Breast epithelium (tissue), 4 donors: ENCODE measurements around the gene JAG1. TPM values are rescaled to one million over a fixed set of nuclear protein-coding genes. Genes with fewer than 3 reads are reported as not detected.
A peak's percentile ranks its signal among the peaks of the same experiment; 100 is the strongest.

ENCODE experiments used
- DNase-seq, 2 donors: peaks; one replicate each; pipeline ENCODE4 v3.0.0-alpha.2; 2019; ENCODE audit warnings: low spot score in 2 of 2
- H3K27ac ChIP-seq, 2 donors: fragments of 200-600 bp; sonication (generic) in 1 of 2; one replicate each; pipeline ENCODE4 v1.5.1; 2016 to 2019; ENCODE audit warnings: mild to moderate bottlenecking in 1 of 2
- H3K27me3 ChIP-seq, 2 donors: fragments of 200-600 bp; sonication (generic) in 1 of 2; one replicate each; pipeline versions ENCODE4 v1.5.1 to v1.6.0; 2017 to 2019; ENCODE audit warnings: control low read depth in 1 of 2, mild to moderate bottlenecking in 1 of 2
- H3K36me3 ChIP-seq: fragments of 200-600 bp; one replicate; pipeline ENCODE4 v1.5.1; 2019
- H3K4me1 ChIP-seq, 2 donors: fragments of 200-600 bp; sonication (generic); one replicate each; pipeline ENCODE4 v1.5.1; 2016 to 2019; ENCODE audit warnings: control low read depth in 1 of 2
- H3K4me3 ChIP-seq, 3 donors: fragments of 200-600 bp; sonication (generic); 1 replicate in 2 of 3; 2 replicates in 1 of 3; pipeline ENCODE4 v1.5.1; 2016 to 2019; ENCODE audit warnings: mild to moderate bottlenecking in 3 of 3, moderate library complexity in 2 of 3
- H3K9me3 ChIP-seq, 2 donors: fragments of 200-600 bp; sonication (generic) in 1 of 2; one replicate each; pipeline ENCODE4 v1.5.1; 2016 to 2019; ENCODE audit warnings: control low read depth in 1 of 2
- POLR2A ChIP-seq: fragments of 450-650 bp; IDR thresholded peaks from one replicate; pipeline ENCODE4 v1.6.1; 2016; ENCODE audit warnings: antibody characterized with exemption, mild to moderate bottlenecking, moderate library complexity
- POLR2AphosphoS5 ChIP-seq, 3 donors: sonication (generic); formaldehyde crosslinking; IDR thresholded peaks; one replicate each; pipeline ENCODE4 v1.6.1; 2017; ENCODE audit warnings: antibody characterized with exemption in 3 of 3
- intact Hi-C: fragments of 100-400 bp; cut with DNase I; formaldehyde crosslinking; loops from one replicate; pipeline ENCODE4 v1.15.1; 2023; ENCODE audit warnings: low total_unique reads
- total RNA-seq, 3 donors: library from RNA; depleted of rRNA; stranded (reverse); fragments of >200 nt; gene quantifications; one replicate each; pipeline ENCODE4 v1.1.0, GENCODE V29; 2016
- TF ChIP-seq, protein P1 (sequence below), 3 donors: fragments of 450-650 bp; IDR thresholded peaks; one replicate each; pipeline ENCODE4 v1.5.1; 2016 to 2017; ENCODE audit warnings: antibody characterized with exemption in 3 of 3, mild to moderate bottlenecking in 3 of 3, moderate library complexity in 3 of 3

JAG1 gene
- total RNA-seq, 3 donors from 2014 or later: 49.0 to 97.9 (median 75.7) TPM

DNA sequence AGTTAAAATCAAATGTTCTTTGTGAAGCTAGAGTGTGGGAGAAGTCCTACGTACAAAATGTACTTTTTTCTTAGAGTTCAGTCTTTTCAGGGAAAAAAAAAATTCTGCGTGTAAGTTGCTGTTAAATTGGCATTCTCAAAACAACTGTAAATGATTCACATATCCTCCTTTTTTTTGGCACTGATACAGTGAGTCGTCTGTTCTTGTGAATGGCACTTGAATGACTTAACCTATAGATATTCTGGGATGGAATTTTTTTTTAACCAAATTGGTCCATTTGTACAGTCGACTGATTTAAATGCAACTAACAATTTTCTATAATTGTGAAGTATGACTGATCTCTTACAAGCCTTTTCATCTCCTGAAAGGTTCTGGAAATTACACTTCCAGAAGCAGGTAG lies 5.5 kb upstream of the JAG1 start:
- intact Hi-C loops: loop anchor here (10.0 kb wide), 2 partner anchors 114 to 1414 kb away; no protein-coding TSS in a partner anchor
- H3K36me3 ChIP-seq: no peaks in the 10 kb centered on the region
- H3K9me3 ChIP-seq: no peaks in the 10 kb centered on the region
- TF ChIP-seq POLR2AphosphoS5 (IDR thresholded peaks at IDR 0.05): no peak
- no peak for TF ChIP-seq POLR2A
- TF ChIP-seq, protein P1, sequence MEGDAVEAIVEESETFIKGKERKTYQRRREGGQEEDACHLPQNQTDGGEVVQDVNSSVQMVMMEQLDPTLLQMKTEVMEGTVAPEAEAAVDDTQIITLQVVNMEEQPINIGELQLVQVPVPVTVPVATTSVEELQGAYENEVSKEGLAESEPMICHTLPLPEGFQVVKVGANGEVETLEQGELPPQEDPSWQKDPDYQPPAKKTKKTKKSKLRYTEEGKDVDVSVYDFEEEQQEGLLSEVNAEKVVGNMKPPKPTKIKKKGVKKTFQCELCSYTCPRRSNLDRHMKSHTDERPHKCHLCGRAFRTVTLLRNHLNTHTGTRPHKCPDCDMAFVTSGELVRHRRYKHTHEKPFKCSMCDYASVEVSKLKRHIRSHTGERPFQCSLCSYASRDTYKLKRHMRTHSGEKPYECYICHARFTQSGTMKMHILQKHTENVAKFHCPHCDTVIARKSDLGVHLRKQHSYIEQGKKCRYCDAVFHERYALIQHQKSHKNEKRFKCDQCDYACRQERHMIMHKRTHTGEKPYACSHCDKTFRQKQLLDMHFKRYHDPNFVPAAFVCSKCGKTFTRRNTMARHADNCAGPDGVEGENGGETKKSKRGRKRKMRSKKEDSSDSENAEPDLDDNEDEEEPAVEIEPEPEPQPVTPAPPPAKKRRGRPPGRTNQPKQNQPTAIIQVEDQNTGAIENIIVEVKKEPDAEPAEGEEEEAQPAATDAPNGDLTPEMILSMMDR (IDR thresholded peaks at IDR 0.05): no peak
- no peaks in the 10 kb centered on the region for H3K27me3 ChIP-seq
- no peak overlapping the region for H3K27ac ChIP-seq
- H3K4me3 ChIP-seq: no peak overlapping the region
- no peaks in the 10 kb centered on the region for H3K4me1 ChIP-seq
- DNase-seq: no peak

DNA sequence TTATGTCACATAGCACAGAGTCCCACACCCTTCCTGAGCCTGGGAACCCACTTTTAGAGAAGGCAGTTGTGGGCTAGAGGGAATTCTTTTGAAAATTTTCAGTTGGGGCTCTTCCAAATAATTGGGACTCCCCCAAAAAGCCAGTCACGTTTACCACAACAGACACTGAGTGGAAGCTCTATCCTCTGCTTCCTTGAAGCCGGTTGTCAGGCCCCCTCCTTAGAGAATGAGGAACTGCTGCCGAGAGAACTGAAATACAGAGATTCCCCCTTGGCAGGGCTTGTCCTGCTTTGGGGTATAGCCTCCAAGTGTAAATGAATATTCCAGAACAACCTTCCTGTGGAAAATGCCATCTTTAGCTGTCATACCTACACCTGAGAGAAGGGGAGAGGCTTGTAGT lies 2.7 kb upstream of the JAG1 start:
- TF ChIP-seq POLR2AphosphoS5 (IDR thresholded peaks at IDR 0.05) (no peak), POLR2A (no peak)
- TF ChIP-seq, protein P1 (IDR thresholded peaks at IDR 0.05): no peak
- Histone ChIP-seq H3K27me3 (no peaks in the 10 kb centered on the region), H3K9me3 (no peaks in the 10 kb centered on the region), H3K4me3 (no peak overlapping the region), H3K4me1 (no peaks in the 10 kb centered on the region), H3K27ac (no peak overlapping the region), H3K36me3 (no peaks in the 10 kb centered on the region)
- intact Hi-C loops: loop anchor here (10.0 kb wide), 2 partner anchors 112 to 1412 kb away; no protein-coding TSS in a partner anchor
- DNase-seq: no peak

DNA sequence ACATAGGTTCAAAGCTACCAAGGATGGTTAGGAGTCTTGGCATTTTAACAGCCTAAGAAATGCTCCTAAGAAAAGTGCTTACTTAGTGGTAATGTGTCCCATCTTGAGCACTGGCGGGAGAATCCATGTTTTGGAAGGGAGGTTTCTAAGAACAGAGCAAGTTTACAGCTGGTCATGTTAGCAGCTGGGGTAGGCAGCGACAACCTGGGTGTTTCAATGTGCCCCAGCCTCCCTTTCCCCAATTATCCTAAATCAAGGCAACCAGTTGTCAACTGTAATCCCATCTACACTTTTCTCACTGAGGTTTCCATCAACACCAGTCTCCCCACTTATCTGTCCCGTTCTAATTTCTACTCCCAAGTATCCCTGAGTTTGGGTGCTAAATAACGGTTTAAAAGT lies 1.6 kb upstream of the JAG1 start:
- intact Hi-C loops: loop anchor here (10.0 kb wide), 2 partner anchors 111 to 1411 kb away; no protein-coding TSS in a partner anchor
- no peak for DNase-seq
- peak overlapping the region in 2 of 3 donors; percentile 86 to 87 for H3K4me3 ChIP-seq
- peak overlapping the region in 1 of 2 donors; percentile 98 for H3K27ac ChIP-seq
- H3K36me3 ChIP-seq: no peaks in the 10 kb centered on the region
- no peaks in the 10 kb centered on the region for H3K4me1 ChIP-seq
- no peaks in the 10 kb centered on the region for H3K9me3 ChIP-seq
- H3K27me3 ChIP-seq: no peaks in the 10 kb centered on the region
- no peak for TF ChIP-seq POLR2AphosphoS5 (IDR thresholded peaks at IDR 0.05)
- TF ChIP-seq, protein P1 (IDR thresholded peaks at IDR 0.05): no peak
- TF ChIP-seq POLR2A: no peak

DNA sequence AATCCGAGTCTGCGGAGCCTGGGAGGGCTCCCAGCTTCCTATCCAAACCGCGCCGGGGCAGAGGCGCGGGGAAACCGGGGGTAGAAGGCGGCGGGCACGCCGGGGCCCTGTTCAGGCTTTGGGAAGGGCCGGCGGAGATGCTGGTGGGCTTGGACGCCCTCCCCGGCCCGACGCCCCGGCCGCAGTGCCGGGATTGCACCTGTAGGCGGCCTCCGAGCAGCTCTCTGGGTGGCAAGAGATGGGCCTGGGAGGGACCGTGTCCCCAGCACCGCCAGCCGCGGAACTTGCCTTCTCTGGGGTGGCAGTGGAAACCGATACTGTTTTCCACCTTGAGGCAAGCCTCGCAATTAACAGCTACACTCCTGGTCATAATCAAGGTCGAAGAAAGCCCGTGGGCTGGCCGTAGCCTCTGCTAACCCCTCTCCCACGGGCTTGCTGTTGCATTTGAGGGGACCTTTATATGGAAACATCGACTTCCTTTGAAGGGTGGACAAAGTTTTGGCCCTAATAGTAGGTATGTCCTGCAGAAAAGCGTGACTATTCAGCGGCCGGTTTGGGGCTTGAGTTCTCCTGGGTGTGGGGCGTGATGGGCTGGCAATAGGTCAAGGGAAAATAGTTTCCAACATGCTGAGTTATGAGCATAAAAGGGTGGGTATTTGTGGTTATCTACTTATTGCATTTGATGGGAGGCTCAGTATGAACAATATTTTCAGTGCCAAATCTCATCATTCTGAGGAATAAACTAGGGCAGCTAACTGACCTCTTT lies 1.1 kb upstream of the JAG1 start:
- no peaks in the 10 kb centered on the region for H3K9me3 ChIP-seq
- H3K27ac ChIP-seq: peak overlapping the region; percentile 96 to 98
- no peaks in the 10 kb centered on the region for H3K27me3 ChIP-seq
- H3K4me1 ChIP-seq: no peaks in the 10 kb centered on the region
- H3K4me3 ChIP-seq: peak overlapping the region; percentile 86 to 93 (median 87)
- intact Hi-C loops: loop anchor here (10.0 kb wide), 2 partner anchors 110 to 1410 kb away; no protein-coding TSS in a partner anchor
- DNase-seq: peak; percentile 63 to 77
- TF ChIP-seq, protein P1 (IDR thresholded peaks at IDR 0.05): peak; percentile 93 to 94 (median 94)
- peak in 1 of 3 donors; percentile 24 for TF ChIP-seq POLR2AphosphoS5 (IDR thresholded peaks at IDR 0.05)
- TF ChIP-seq POLR2A: no peak
- H3K36me3 ChIP-seq: no peaks in the 10 kb centered on the region
